C1 segment of cervical spinal cord (tissue), 14 donors: ENCODE results near the gene PPP1R14B.

Experiments
- DNase-seq, 14 donors: peaks; one replicate each; lab custom pipeline; 2025; lab: John Stamatoyannopoulos, UW

PPP1R14B gene

GRCh38 chr11:64261556-64262080, 14.9 kb upstream of the PPP1R14B start:
- no peak for DNase-seq

GRCh38 chr11:64260147-64260708, 13.5 kb upstream of the PPP1R14B start:
- DNase-seq, result no peak

GRCh38 chr11:64259533-64260067, 12.9 kb upstream of the PPP1R14B start:
- no peak for DNase-seq

GRCh38 chr11:64258946-64259532, 12.3 kb upstream of the PPP1R14B start:
- no peak for DNase-seq

GRCh38 chr11:64258356-64258755, 11.6 kb upstream of the PPP1R14B start:
- DNase-seq, result no peak

GRCh38 chr11:64256300-64256699, 9.6 kb upstream of the PPP1R14B start:
- no peak for DNase-seq

- no peak for DNase-seq
Measured at GRCh38 chr11:64255135-64256128, 8.7 kb upstream of the PPP1R14B start.

- DNase-seq, result no peak
Measured at GRCh38 chr11:64254326-64254725, 7.6 kb upstream of the PPP1R14B start.

- DNase-seq, result peak in 9 of 14 donors; percentile 28 to 80 (median 53)
Measured at GRCh38 chr11:64253481-64253880, 6.7 kb upstream of the PPP1R14B start.

- DNase-seq, result no peak
Measured at GRCh38 chr11:64253043-64253442, 6.3 kb upstream of the PPP1R14B start.

- no peak for DNase-seq
Measured at GRCh38 chr11:64252003-64252872, 5.5 kb upstream of the PPP1R14B start.

GRCh38 chr11:64251753-64252002, 4.9 kb upstream of the PPP1R14B start:
- DNase-seq, result no peak

- peak in 8 of 14 donors; percentile 19 to 80 (median 43) for DNase-seq
Measured at GRCh38 chr11:64251016-64251752, 4.4 kb upstream of the PPP1R14B start, which contains the start of gene PLCB3. Gene PLCB3 (plus strand): TSS chr11:64251530. CDS start chr11:64251650, 120 bp downstream.

- DNase-seq, result no peak
Measured at GRCh38 chr11:64250415-64251015, 3.8 kb upstream of the PPP1R14B start.

- DNase-seq, result no peak
Measured at GRCh38 chr11:64249563-64250414, 3.0 kb upstream of the PPP1R14B start.

GRCh38 chr11:64249038-64249437, 2.3 kb upstream of the PPP1R14B start:
- no peak for DNase-seq

- DNase-seq, result no peak
Measured at GRCh38 chr11:64248578-64248977, 1.8 kb upstream of the PPP1R14B start.

- DNase-seq, result peak in 2 of 14 donors; percentile 53 to 57
Measured at GRCh38 chr11:64247729-64248531, 1.2 kb upstream of the PPP1R14B start.
